Activated naive CD8-positive, alpha-beta T cell treated with anti-CD3 and anti-CD28 coated beads for 36 hours (primary cell): ENCODE results near the gene KIF19. TPM values are rescaled to one million over a fixed set of nuclear protein-coding genes. Genes with fewer than 3 reads are reported as not detected.

ENCODE experiments used
- DNase-seq: peaks from one replicate; pipeline ENCODE4 v3.0.0; 2021
- H3K27ac Mint-ChIP-seq: one replicate; pipeline ENCODE4 v1.8.0; 2022; ENCODE audit warnings: mild to moderate bottlenecking, moderate library complexity, mixed read lengths
- H3K27me3 Mint-ChIP-seq: one replicate; pipeline ENCODE4 v1.8.0; 2022; ENCODE audit warnings: mild to moderate bottlenecking, mixed read lengths
- H3K36me3 Mint-ChIP-seq: one replicate; pipeline ENCODE4 v1.8.0; 2021; ENCODE audit warnings: mild to moderate bottlenecking, mixed read lengths
- H3K4me1 Mint-ChIP-seq: one replicate; pipeline ENCODE4 v1.8.0; 2021; ENCODE audit warnings: mixed read lengths
- H3K4me3 Mint-ChIP-seq: one replicate; pipeline ENCODE4 v1.8.0; 2022; ENCODE audit warnings: mild to moderate bottlenecking, moderate library complexity, mixed read lengths
- H3K9me3 Mint-ChIP-seq: one replicate; pipeline ENCODE4 v1.8.0; 2022; ENCODE audit warnings: mixed read lengths
- total RNA-seq, 2 experiments: library from RNA; stranded (reverse); gene quantifications; one replicate each; pipeline ENCODE4 v1.2.3, GENCODE V29; 2021

Gene KIF19
- total RNA-seq, 2 experiments from 2014 or later: 0.08 TPM; not detected in 1

GRCh38 chr17:74379495-74380085 lies 53.6 kb downstream of the KIF19 start:
- H3K36me3 Mint-ChIP-seq: no peaks in the 10 kb centered on the region
- peak; percentile 88 for DNase-seq
- no peaks in the 10 kb centered on the region for H3K4me1 Mint-ChIP-seq
- H3K4me3 Mint-ChIP-seq: no peak overlapping the region
- no peaks in the 10 kb centered on the region for H3K9me3 Mint-ChIP-seq
- H3K27ac Mint-ChIP-seq: no peak overlapping the region
- peaks cover 9% of the 10 kb centered on the region for H3K27me3 Mint-ChIP-seq

GRCh38 chr17:74380086-74380958 lies 54.3 kb downstream of the KIF19 start:
- H3K4me1 Mint-ChIP-seq: no peaks in the 10 kb centered on the region
- H3K4me3 Mint-ChIP-seq: no peak overlapping the region
- H3K27ac Mint-ChIP-seq: no peak overlapping the region
- no peaks in the 10 kb centered on the region for H3K36me3 Mint-ChIP-seq
- H3K9me3 Mint-ChIP-seq: no peaks in the 10 kb centered on the region
- DNase-seq: no peak
- H3K27me3 Mint-ChIP-seq: peaks cover 9% of the 10 kb centered on the region

- no peaks in the 10 kb centered on the region for H3K4me1 Mint-ChIP-seq
- peaks cover 9% of the 10 kb centered on the region for H3K27me3 Mint-ChIP-seq
- H3K27ac Mint-ChIP-seq: no peak overlapping the region
- H3K36me3 Mint-ChIP-seq: no peaks in the 10 kb centered on the region
- no peak overlapping the region for H3K4me3 Mint-ChIP-seq
- no peak for DNase-seq
- H3K9me3 Mint-ChIP-seq: no peaks in the 10 kb centered on the region
Observed at GRCh38 chr17:74380959-74381808, 55.2 kb downstream of the KIF19 start.

GRCh38 chr17:74383141-74383540 lies 57.1 kb downstream of the KIF19 start:
- H3K27me3 Mint-ChIP-seq: peaks cover 1% of the 10 kb centered on the region
- H3K9me3 Mint-ChIP-seq: no peaks in the 10 kb centered on the region
- no peak overlapping the region for H3K27ac Mint-ChIP-seq
- no peaks in the 10 kb centered on the region for H3K4me1 Mint-ChIP-seq
- H3K4me3 Mint-ChIP-seq: no peak overlapping the region
- H3K36me3 Mint-ChIP-seq: no peaks in the 10 kb centered on the region
- no peak for DNase-seq

- Mint-ChIP-seq H3K4me3 (no peak overlapping the region), H3K27me3 (no peaks in the 10 kb centered on the region), H3K9me3 (no peaks in the 10 kb centered on the region), H3K27ac (no peak overlapping the region), H3K36me3 (no peaks in the 10 kb centered on the region), H3K4me1 (no peaks in the 10 kb centered on the region)
- DNase-seq: no peak
Observed at GRCh38 chr17:74385201-74385600, 59.2 kb downstream of the KIF19 start.

GRCh38 chr17:74386386-74386785 lies 60.4 kb downstream of the KIF19 start:
- no peaks in the 10 kb centered on the region for H3K9me3 Mint-ChIP-seq
- no peaks in the 10 kb centered on the region for H3K4me1 Mint-ChIP-seq
- no peak for DNase-seq
- no peaks in the 10 kb centered on the region for H3K36me3 Mint-ChIP-seq
- H3K27ac Mint-ChIP-seq: no peak overlapping the region
- no peak overlapping the region for H3K4me3 Mint-ChIP-seq
- no peaks in the 10 kb centered on the region for H3K27me3 Mint-ChIP-seq

GRCh38 chr17:74387365-74388218 lies 61.6 kb downstream of the KIF19 start:
- Mint-ChIP-seq H3K36me3 (no peaks in the 10 kb centered on the region), H3K4me3 (no peak overlapping the region), H3K27ac (no peak overlapping the region), H3K9me3 (no peaks in the 10 kb centered on the region), H3K27me3 (no peaks in the 10 kb centered on the region), H3K4me1 (no peaks in the 10 kb centered on the region)
- no peak for DNase-seq

- H3K9me3 Mint-ChIP-seq: no peaks in the 10 kb centered on the region
- H3K4me1 Mint-ChIP-seq: no peaks in the 10 kb centered on the region
- H3K36me3 Mint-ChIP-seq: no peaks in the 10 kb centered on the region
- no peaks in the 10 kb centered on the region for H3K27me3 Mint-ChIP-seq
- no peak overlapping the region for H3K4me3 Mint-ChIP-seq
- no peak for DNase-seq
- no peak overlapping the region for H3K27ac Mint-ChIP-seq
Observed at GRCh38 chr17:74389084-74389753, 63.2 kb downstream of the KIF19 start.

- Mint-ChIP-seq H3K27me3 (no peaks in the 10 kb centered on the region), H3K36me3 (no peaks in the 10 kb centered on the region), H3K4me3 (no peak overlapping the region), H3K9me3 (no peaks in the 10 kb centered on the region), H3K4me1 (no peaks in the 10 kb centered on the region), H3K27ac (no peak overlapping the region)
- DNase-seq: no peak
Observed at GRCh38 chr17:74389937-74390679, 64.1 kb downstream of the KIF19 start.

GRCh38 chr17:74390680-74391653 lies 64.9 kb downstream of the KIF19 start:
- no peaks in the 10 kb centered on the region for H3K4me1 Mint-ChIP-seq
- no peak overlapping the region for H3K4me3 Mint-ChIP-seq
- H3K9me3 Mint-ChIP-seq: no peaks in the 10 kb centered on the region
- DNase-seq: no peak
- no peaks in the 10 kb centered on the region for H3K27me3 Mint-ChIP-seq
- H3K36me3 Mint-ChIP-seq: no peaks in the 10 kb centered on the region
- no peak overlapping the region for H3K27ac Mint-ChIP-seq

GRCh38 chr17:74391771-74392170 lies 65.7 kb downstream of the KIF19 start:
- Mint-ChIP-seq H3K36me3 (no peaks in the 10 kb centered on the region), H3K27me3 (no peaks in the 10 kb centered on the region), H3K4me1 (no peaks in the 10 kb centered on the region), H3K9me3 (no peaks in the 10 kb centered on the region), H3K4me3 (no peak overlapping the region), H3K27ac (no peak overlapping the region)
- DNase-seq: no peak

GRCh38 chr17:74392848-74393247 lies 66.8 kb downstream of the KIF19 start:
- no peak overlapping the region for H3K4me3 Mint-ChIP-seq
- H3K9me3 Mint-ChIP-seq: no peaks in the 10 kb centered on the region
- H3K36me3 Mint-ChIP-seq: no peaks in the 10 kb centered on the region
- no peaks in the 10 kb centered on the region for H3K27me3 Mint-ChIP-seq
- H3K27ac Mint-ChIP-seq: no peak overlapping the region
- H3K4me1 Mint-ChIP-seq: no peaks in the 10 kb centered on the region
- DNase-seq: no peak
